Measurements from ENCODE around the gene GSTP1. TPM values are rescaled to one million over a fixed set of nuclear protein-coding genes. Genes with fewer than 3 reads are reported as not detected.

The GSTP1 gene
- total RNA-seq, 1 donor from 2014 or later: 1,931 TPM

GRCh38 chr11:67539550-67539949, 44.1 kb upstream of the GSTP1 start:
- no peak for DNase-seq (ENCODE audit: low read depth)
- no peak for TF ChIP-seq CTCF (IDR thresholded peaks at IDR 0.05; ENCODE audit: insufficient read depth, low read length, severe bottlenecking)
- H3K27me3 ChIP-seq (ENCODE audit: control insufficient read depth, insufficient read depth, low read length): no peaks in the 10 kb centered on the region
- no peaks in the 10 kb centered on the region for H3K36me3 ChIP-seq (ENCODE audit: control insufficient read depth, insufficient read depth, low read length)
- no peak overlapping the region for H3K4me3 ChIP-seq (ENCODE audit: low read depth, low read length)
- FAIRE-seq: no peak

- H3K27me3 ChIP-seq (ENCODE audit: control insufficient read depth, insufficient read depth, low read length): no peaks in the 10 kb centered on the region
- H3K4me3 ChIP-seq (ENCODE audit: low read depth, low read length): no peak overlapping the region
- no peaks in the 10 kb centered on the region for H3K36me3 ChIP-seq (ENCODE audit: control insufficient read depth, insufficient read depth, low read length)
- FAIRE-seq (no peak), DNase-seq (ENCODE audit: low read depth) (no peak)
- TF ChIP-seq CTCF (IDR thresholded peaks at IDR 0.05; ENCODE audit: insufficient read depth, low read length, severe bottlenecking): no peak
Observed at GRCh38 chr11:67541198-67541597, 42.4 kb upstream of the GSTP1 start.

- no peak for DNase-seq (ENCODE audit: low read depth)
- FAIRE-seq: no peak
- Histone ChIP-seq H3K27me3 (ENCODE audit: control insufficient read depth, insufficient read depth, low read length) (no peaks in the 10 kb centered on the region), H3K4me3 (ENCODE audit: low read depth, low read length) (no peak overlapping the region), H3K36me3 (ENCODE audit: control insufficient read depth, insufficient read depth, low read length) (no peaks in the 10 kb centered on the region)
- TF ChIP-seq CTCF (IDR thresholded peaks at IDR 0.05; ENCODE audit: insufficient read depth, low read length, severe bottlenecking): no peak
Observed at GRCh38 chr11:67542169-67542568, 41.4 kb upstream of the GSTP1 start.

GRCh38 chr11:67542971-67543370, 40.6 kb upstream of the GSTP1 start:
- FAIRE-seq: no peak
- Histone ChIP-seq H3K4me3 (ENCODE audit: low read depth, low read length) (no peak overlapping the region), H3K36me3 (ENCODE audit: control insufficient read depth, insufficient read depth, low read length) (no peaks in the 10 kb centered on the region), H3K27me3 (ENCODE audit: control insufficient read depth, insufficient read depth, low read length) (no peaks in the 10 kb centered on the region)
- no peak for TF ChIP-seq CTCF (IDR thresholded peaks at IDR 0.05; ENCODE audit: insufficient read depth, low read length, severe bottlenecking)
- no peak for DNase-seq (ENCODE audit: low read depth)

GRCh38 chr11:67543585-67543984, 40.0 kb upstream of the GSTP1 start:
- FAIRE-seq: no peak
- no peaks in the 10 kb centered on the region for H3K27me3 ChIP-seq (ENCODE audit: control insufficient read depth, insufficient read depth, low read length)
- no peak for DNase-seq (ENCODE audit: low read depth)

More at GRCh38 chr11:67543585-67543984, 40.0 kb upstream of the GSTP1 start:
- Histone ChIP-seq H3K4me3 (ENCODE audit: low read depth, low read length) (no peak overlapping the region), H3K36me3 (ENCODE audit: control insufficient read depth, insufficient read depth, low read length) (no peaks in the 10 kb centered on the region)
- no peak for TF ChIP-seq CTCF (IDR thresholded peaks at IDR 0.05; ENCODE audit: insufficient read depth, low read length, severe bottlenecking)
